ENCODE data around the gene DHX15.

Gene DHX15

DNA sequence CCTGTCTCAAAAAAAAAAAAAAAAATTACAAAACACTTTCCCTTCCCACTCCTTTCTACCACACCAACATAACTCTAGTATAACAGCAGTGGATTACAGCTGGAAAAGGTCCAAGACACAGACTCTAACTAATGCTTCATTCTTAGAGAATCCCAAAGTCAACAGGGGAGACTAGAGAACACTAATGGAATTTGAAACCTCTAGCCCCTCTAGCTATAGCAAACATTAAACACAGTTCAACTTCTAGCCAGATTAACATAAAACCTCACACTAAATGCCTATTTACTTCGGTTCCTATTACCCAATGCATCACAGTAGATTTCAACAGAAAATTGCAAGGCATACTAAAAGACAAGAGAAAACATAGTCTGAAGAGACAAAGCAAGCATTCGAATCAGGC is 10.5 kb upstream of the DHX15 start:
- DNase-seq (ENCODE audit: extremely low spot score), result no peak
- POLR2A ChIA-PET, result interaction anchor here (2.2 kb wide), 1 partner anchor 10 kb away, joined by 21 read pairs; the partner anchor contains the start of gene DHX15
- no peak for TF ChIP-seq SUZ12 (IDR thresholded peaks at IDR 0.05)
- no peak for TF ChIP-seq ZNF384 (IDR thresholded peaks at IDR 0.05)
- TF ChIP-seq ELF4 (IDR thresholded peaks at IDR 0.05), result no peak
- TF ChIP-seq BHLHE40 (IDR thresholded peaks at IDR 0.05; ENCODE audit: borderline replicate concordance), result no peak
- no peak for TF ChIP-seq LEF1 (IDR thresholded peaks at IDR 0.05; ENCODE audit: borderline replicate concordance)
- TF ChIP-seq TARDBP (IDR thresholded peaks at IDR 0.05), result no peak
- no peak for TF ChIP-seq ARNT (IDR thresholded peaks at IDR 0.05)
- no peak for TF ChIP-seq FOXA1 (IDR thresholded peaks at IDR 0.05)
- no peak for TF ChIP-seq HDGF (IDR thresholded peaks at IDR 0.05; ENCODE audit: borderline replicate concordance)
- TF ChIP-seq L3MBTL2 (conservative IDR thresholded peaks at IDR 0.05), result no peak
- TF ChIP-seq FOXM1 (IDR thresholded peaks at IDR 0.05; ENCODE audit: borderline replicate concordance), result no peak
- no peak for TF ChIP-seq NFRKB (IDR thresholded peaks at IDR 0.05)
- TF ChIP-seq SP1 (IDR thresholded peaks at IDR 0.05), result no peak
- TF ChIP-seq, protein P1, sequence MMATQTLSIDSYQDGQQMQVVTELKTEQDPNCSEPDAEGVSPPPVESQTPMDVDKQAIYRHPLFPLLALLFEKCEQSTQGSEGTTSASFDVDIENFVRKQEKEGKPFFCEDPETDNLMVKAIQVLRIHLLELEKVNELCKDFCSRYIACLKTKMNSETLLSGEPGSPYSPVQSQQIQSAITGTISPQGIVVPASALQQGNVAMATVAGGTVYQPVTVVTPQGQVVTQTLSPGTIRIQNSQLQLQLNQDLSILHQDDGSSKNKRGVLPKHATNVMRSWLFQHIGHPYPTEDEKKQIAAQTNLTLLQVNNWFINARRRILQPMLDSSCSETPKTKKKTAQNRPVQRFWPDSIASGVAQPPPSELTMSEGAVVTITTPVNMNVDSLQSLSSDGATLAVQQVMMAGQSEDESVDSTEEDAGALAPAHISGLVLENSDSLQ (IDR thresholded peaks at IDR 0.05), result no peak
- no peak for TF ChIP-seq FOXK2 (IDR thresholded peaks at IDR 0.05)
- no peak for TF ChIP-seq CTBP1 (IDR thresholded peaks at IDR 0.05; ENCODE audit: borderline replicate concordance)
- CTCF ChIA-PET, result no interaction called here

DNA sequence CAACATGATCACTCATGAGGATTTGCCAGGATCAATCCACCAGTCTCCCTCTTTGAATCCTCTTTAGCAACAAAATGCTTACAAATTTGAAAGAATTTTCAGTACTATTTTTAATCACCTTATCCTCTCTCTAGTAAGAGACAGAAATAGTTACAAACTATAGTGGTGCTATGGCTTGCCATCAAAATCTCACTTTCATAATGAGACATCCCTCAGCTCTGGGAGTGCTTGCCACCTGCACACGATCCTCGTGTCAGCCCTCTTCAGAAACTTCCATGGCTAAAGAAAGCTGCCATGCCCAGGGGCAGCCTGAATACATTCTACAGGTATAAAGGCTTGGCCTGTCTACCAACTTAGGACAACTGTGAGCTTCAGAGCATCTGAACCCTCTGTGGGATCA is 5.1 kb upstream of the DHX15 start:
- no peak for DNase-seq (ENCODE audit: extremely low spot score)
- ChIA-PET POLR2A (no interaction called here), CTCF (no interaction called here)
- TF ChIP-seq FOXA1 (IDR thresholded peaks at IDR 0.05) (no peak), FOXM1 (IDR thresholded peaks at IDR 0.05; ENCODE audit: borderline replicate concordance) (no peak), SUZ12 (IDR thresholded peaks at IDR 0.05) (no peak), NFRKB (IDR thresholded peaks at IDR 0.05) (no peak), ARNT (IDR thresholded peaks at IDR 0.05) (no peak), HDGF (IDR thresholded peaks at IDR 0.05; ENCODE audit: borderline replicate concordance) (no peak), ZNF384 (IDR thresholded peaks at IDR 0.05) (no peak), TARDBP (IDR thresholded peaks at IDR 0.05) (no peak), FOXK2 (IDR thresholded peaks at IDR 0.05) (no peak)
- TF ChIP-seq, protein P1 (IDR thresholded peaks at IDR 0.05), result no peak

DNA sequence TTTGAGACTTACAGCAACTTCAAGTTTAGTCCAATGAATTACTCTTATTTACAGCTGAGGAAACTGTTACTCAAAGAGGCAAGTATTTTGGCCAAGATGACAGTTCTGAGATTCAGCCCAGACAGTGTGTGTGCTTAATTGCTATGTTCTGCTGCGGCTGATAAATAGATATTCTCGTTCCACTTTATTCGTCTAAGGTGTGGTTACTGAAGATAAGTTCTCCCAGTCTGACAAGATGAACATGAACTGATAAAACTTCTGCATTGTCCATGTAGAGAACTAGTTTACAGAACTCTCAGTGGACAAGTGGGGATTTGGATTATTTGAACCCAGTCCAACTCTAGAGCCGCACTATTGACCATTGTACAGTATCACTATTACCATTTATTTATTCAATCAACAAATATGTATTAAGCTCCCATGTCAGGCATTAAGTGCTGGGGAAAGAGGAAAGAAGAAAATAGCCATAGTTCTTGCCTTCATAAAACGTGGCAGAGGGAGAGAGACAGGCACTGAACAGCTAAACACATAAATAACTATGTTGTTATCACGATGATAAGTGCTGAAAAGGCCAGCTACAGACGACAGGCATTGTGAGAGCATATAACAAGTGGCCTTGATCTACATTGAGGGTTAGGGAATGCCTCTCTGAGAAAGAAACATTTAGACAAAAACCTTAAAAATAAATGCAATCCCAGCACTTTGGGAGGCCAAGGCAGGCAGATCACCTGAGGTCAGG is 4.0 kb upstream of the DHX15 start:
- ChIA-PET CTCF (no interaction called here), POLR2A (no interaction called here)
- TF ChIP-seq ZNF384 (IDR thresholded peaks at IDR 0.05), result no peak
- TF ChIP-seq SP1 (IDR thresholded peaks at IDR 0.05), result no peak
- no peak for TF ChIP-seq FOXK2 (IDR thresholded peaks at IDR 0.05)
- no peak for TF ChIP-seq LEF1 (IDR thresholded peaks at IDR 0.05; ENCODE audit: borderline replicate concordance)
- TF ChIP-seq FOXA1 (IDR thresholded peaks at IDR 0.05), result no peak
- TF ChIP-seq NFRKB (IDR thresholded peaks at IDR 0.05), result no peak
- no peak for TF ChIP-seq BHLHE40 (IDR thresholded peaks at IDR 0.05; ENCODE audit: borderline replicate concordance)
- TF ChIP-seq, protein P1 (IDR thresholded peaks at IDR 0.05), result no peak
- TF ChIP-seq ARNT (IDR thresholded peaks at IDR 0.05), result no peak
- TF ChIP-seq TARDBP (IDR thresholded peaks at IDR 0.05), result no peak
- TF ChIP-seq ELF4 (IDR thresholded peaks at IDR 0.05), result no peak
- no peak for TF ChIP-seq CTBP1 (IDR thresholded peaks at IDR 0.05; ENCODE audit: borderline replicate concordance)
- no peak for TF ChIP-seq SUZ12 (IDR thresholded peaks at IDR 0.05)
- TF ChIP-seq HDGF (IDR thresholded peaks at IDR 0.05; ENCODE audit: borderline replicate concordance), result no peak
- no peak for TF ChIP-seq FOXM1 (IDR thresholded peaks at IDR 0.05; ENCODE audit: borderline replicate concordance)
- no peak for TF ChIP-seq L3MBTL2 (conservative IDR thresholded peaks at IDR 0.05)
- no peak for DNase-seq (ENCODE audit: extremely low spot score)

DNA sequence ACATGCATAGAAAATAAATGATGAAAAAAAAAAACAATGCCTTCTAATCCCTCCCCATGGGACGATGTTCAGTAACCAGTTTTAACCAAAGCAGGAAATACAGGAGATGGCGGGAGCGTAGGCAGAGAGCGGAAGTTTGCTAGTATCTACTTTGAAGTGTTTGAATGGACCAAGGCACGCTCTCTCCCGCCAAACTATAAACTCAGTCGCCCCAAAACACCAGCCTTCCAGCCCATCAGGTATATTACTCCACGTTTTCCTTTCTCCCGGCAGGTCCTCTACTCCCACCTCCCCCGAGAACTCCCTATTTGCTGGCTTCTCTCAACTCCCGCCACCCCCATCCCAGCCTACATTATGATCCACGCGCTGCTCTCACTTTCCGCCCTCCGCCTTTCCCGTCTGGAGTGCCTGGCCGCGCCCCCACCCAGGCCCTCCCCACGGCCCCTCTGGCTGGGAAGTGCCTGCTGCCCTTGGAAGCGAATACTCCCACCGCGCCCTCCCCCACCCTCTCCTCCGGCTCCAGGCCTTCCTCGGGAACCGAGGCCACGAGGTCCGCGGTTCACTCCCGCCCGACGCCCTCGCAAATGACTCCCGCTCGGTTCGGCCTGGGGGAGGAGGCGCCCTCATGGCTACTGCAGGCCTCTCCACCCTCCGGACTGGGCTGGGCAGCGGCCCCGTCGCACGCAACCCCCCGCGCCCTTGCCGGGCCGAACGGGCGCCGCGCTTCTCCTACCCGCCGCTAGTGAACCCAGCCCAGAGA is 723 bp downstream of the DHX15 start:
- POLR2A ChIA-PET, result interaction anchor here (0.6 to 2.0 kb wide), 6 partner anchors 11 to 155 kb away, joined by 3 to 21 read pairs (median 4); no protein-coding TSS in a partner anchor
- no peak for TF ChIP-seq SP1 (IDR thresholded peaks at IDR 0.05)
- no peak for TF ChIP-seq SUZ12 (IDR thresholded peaks at IDR 0.05)
- CTCF ChIA-PET, result interaction anchor here (1.2 kb wide), 1 partner anchor 104 kb away, joined by 3 read pairs; no protein-coding TSS in a partner anchor

DNA sequence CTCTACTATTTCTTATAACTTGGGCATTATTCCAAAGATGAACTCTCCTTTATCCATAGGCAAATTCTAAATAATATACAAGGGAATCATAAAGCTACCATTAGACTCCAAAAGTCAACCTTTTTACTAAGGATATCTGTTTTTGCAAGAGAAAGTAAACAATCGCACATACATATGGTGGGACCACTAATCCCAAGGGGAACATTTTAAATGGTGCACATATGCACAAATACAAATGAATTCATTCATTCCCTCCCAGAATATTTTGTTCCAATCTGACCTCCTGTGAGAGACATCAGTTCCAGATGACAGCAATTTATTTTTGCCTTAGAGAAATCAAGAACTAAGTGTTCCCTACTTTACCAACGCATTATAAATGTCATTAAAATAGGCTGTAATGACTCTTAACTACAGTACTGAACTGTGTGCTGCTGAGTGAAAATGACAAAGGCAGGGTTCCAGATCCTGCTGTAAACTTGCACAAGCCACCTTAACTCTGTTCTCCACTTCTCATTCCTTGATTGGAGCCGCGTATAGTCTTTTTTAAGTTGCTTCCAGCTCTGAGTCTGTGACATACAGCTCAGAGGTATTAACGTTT is 2.0 kb downstream of the DHX15 start:
- no peak for TF ChIP-seq FOXK2 (IDR thresholded peaks at IDR 0.05)
- no peak for TF ChIP-seq LEF1 (IDR thresholded peaks at IDR 0.05; ENCODE audit: borderline replicate concordance)
- no peak for TF ChIP-seq L3MBTL2 (conservative IDR thresholded peaks at IDR 0.05)
- TF ChIP-seq, protein P1 (IDR thresholded peaks at IDR 0.05), result no peak
- TF ChIP-seq FOXA1 (IDR thresholded peaks at IDR 0.05), result no peak
- no peak for TF ChIP-seq SP1 (IDR thresholded peaks at IDR 0.05)
- TF ChIP-seq NFRKB (IDR thresholded peaks at IDR 0.05), result no peak
- no peak for TF ChIP-seq SUZ12 (IDR thresholded peaks at IDR 0.05)
- no peak for TF ChIP-seq BHLHE40 (IDR thresholded peaks at IDR 0.05; ENCODE audit: borderline replicate concordance)
- TF ChIP-seq HDGF (IDR thresholded peaks at IDR 0.05; ENCODE audit: borderline replicate concordance), result no peak
- TF ChIP-seq TARDBP (IDR thresholded peaks at IDR 0.05), result no peak
- no peak for TF ChIP-seq ZNF384 (IDR thresholded peaks at IDR 0.05)
- TF ChIP-seq ARNT (IDR thresholded peaks at IDR 0.05), result no peak
- no peak for TF ChIP-seq FOXM1 (IDR thresholded peaks at IDR 0.05; ENCODE audit: borderline replicate concordance)
- TF ChIP-seq CTBP1 (IDR thresholded peaks at IDR 0.05; ENCODE audit: borderline replicate concordance), result no peak
- TF ChIP-seq ELF4 (IDR thresholded peaks at IDR 0.05), result no peak
- CTCF ChIA-PET, result no interaction called here

More for the DNA sequence above, 723 bp downstream of the DHX15 start:
- DNase-seq (ENCODE audit: extremely low spot score), result peak; percentile 38

More for the DNA sequence above, 2.0 kb downstream of the DHX15 start:
- POLR2A ChIA-PET, result no interaction called here
- no peak for DNase-seq (ENCODE audit: extremely low spot score)
